GM15510 (cell line): ENCODE measurements around the gene PCSK7.

Experiments used
- POLR2A ChIP-seq: IDR thresholded peaks from 3 replicates; pipeline ENCODE4 v1.6.1; 2011; ENCODE audit warnings: borderline replicate concordance; ENCODE audit not compliant: insufficient read length; ENCODE audit errors: extremely low read depth

PCSK7 gene

GRCh38 chr11:117181586-117182550, 50.0 kb downstream of the PCSK7 start:
- no peak for TF ChIP-seq POLR2A

GRCh38 chr11:117180661-117181585, 51.0 kb downstream of the PCSK7 start:
- no peak for TF ChIP-seq POLR2A

- TF ChIP-seq POLR2A = no peak
Measured at GRCh38 chr11:117180020-117180419, 51.9 kb downstream of the PCSK7 start.

- no peak for TF ChIP-seq POLR2A
Measured at GRCh38 chr11:117179048-117179999, 52.5 kb downstream of the PCSK7 start.

GRCh38 chr11:117178210-117179034, 53.5 kb downstream of the PCSK7 start, which contains the start of gene SIDT2:
Gene SIDT2 (plus strand): TSS chr11:117178743. CDS start chr11:117179264, 521 bp downstream.
- TF ChIP-seq POLR2A = peak; percentile 64

- TF ChIP-seq POLR2A = no peak
Measured at GRCh38 chr11:117177534-117178209, 54.2 kb downstream of the PCSK7 start.

- no peak for TF ChIP-seq POLR2A
Measured at GRCh38 chr11:117176186-117176585, 55.7 kb downstream of the PCSK7 start.

GRCh38 chr11:117175781-117176180, 56.1 kb downstream of the PCSK7 start:
- no peak for TF ChIP-seq POLR2A

GRCh38 chr11:117175104-117175503, 56.8 kb downstream of the PCSK7 start:
- TF ChIP-seq POLR2A = no peak

GRCh38 chr11:117172724-117173421, 59.0 kb downstream of the PCSK7 start:
- TF ChIP-seq POLR2A = no peak

- no peak for TF ChIP-seq POLR2A
Measured at GRCh38 chr11:117171404-117172061, 60.3 kb downstream of the PCSK7 start.
